GM19324 (cell line): Measurements from ENCODE around the gene MMP24OS.
"Not testable (repeated sequence)": the region's sequence is repeated elsewhere in the genome, so short reads cannot be mapped to it uniquely, and the experiment has no call there.

Source experiments
- ATAC-seq: cut with Tn5 transposase; IDR thresholded peaks from one replicate; pipeline ENCODE4 v1.9.1; 2021; ENCODE audit warnings: mild to moderate bottlenecking, moderate library complexity; ENCODE audit not compliant: unreplicated experiment, low FRiP score

MMP24OS gene

GRCh38 chr20:35260426-35260825, 17.5 kb downstream of the MMP24OS start:
- ATAC-seq = no peak

GRCh38 chr20:35257175-35257909, 20.6 kb downstream of the MMP24OS start:
- no peak for ATAC-seq

GRCh38 chr20:35254448-35254999, 23.4 kb downstream of the MMP24OS start:
- no peak for ATAC-seq

GRCh38 chr20:35253010-35253409, 24.9 kb downstream of the MMP24OS start:
- no peak for ATAC-seq

GRCh38 chr20:35252598-35252997, 25.3 kb downstream of the MMP24OS start:
- ATAC-seq = not testable (repeated sequence)

GRCh38 chr20:35252037-35252461, 25.9 kb downstream of the MMP24OS start:
- peak; percentile 61 for ATAC-seq

GRCh38 chr20:35251613-35251940, 26.3 kb downstream of the MMP24OS start:
- no peak for ATAC-seq

GRCh38 chr20:35248641-35249475, 29.1 kb downstream of the MMP24OS start:
- no peak for ATAC-seq

- ATAC-seq = no peak
Observed at GRCh38 chr20:35246723-35247122, 31.2 kb downstream of the MMP24OS start.

GRCh38 chr20:35243986-35244385, 33.9 kb downstream of the MMP24OS start:
- ATAC-seq = no peak

GRCh38 chr20:35243317-35243716, 34.6 kb downstream of the MMP24OS start:
- ATAC-seq = no peak

- ATAC-seq = no peak
Observed at GRCh38 chr20:35240811-35241293, 37.1 kb downstream of the MMP24OS start.

- ATAC-seq = no peak
Observed at GRCh38 chr20:35240083-35240810, 37.7 kb downstream of the MMP24OS start.

GRCh38 chr20:35238735-35239134, 39.2 kb downstream of the MMP24OS start:
- no peak for ATAC-seq

- no peak for ATAC-seq
Observed at GRCh38 chr20:35238170-35238569, 39.8 kb downstream of the MMP24OS start.

- ATAC-seq = no peak
Observed at GRCh38 chr20:35237486-35237885, 40.4 kb downstream of the MMP24OS start.

- ATAC-seq = no peak
Observed at GRCh38 chr20:35235881-35236280, 42.0 kb downstream of the MMP24OS start.

- no peak for ATAC-seq
Observed at GRCh38 chr20:35232575-35232974, 45.3 kb downstream of the MMP24OS start.

- no peak for ATAC-seq
Observed at GRCh38 chr20:35226884-35227681, 50.8 kb downstream of the MMP24OS start.
